Osteoblast (primary cell): ENCODE results near the gene DCAF11. TPM values are rescaled to one million over a fixed set of nuclear protein-coding genes. Genes with fewer than 3 reads are reported as not detected.

ENCODE experiments used
- DNase-seq: peaks from one replicate; pipeline ENCODE4 v3.0.0; 2011; ENCODE audit warnings: low spot score, mixed read lengths; ENCODE audit not compliant: insufficient read length; ENCODE audit errors: missing footprints
- H2AFZ ChIP-seq: 2 replicates; pipeline ENCODE4 v1.6.0; 2011; ENCODE audit warnings: mild to moderate bottlenecking, low read length
- H3K27ac ChIP-seq: 2 replicates; pipeline ENCODE4 v1.5.1; 2011; ENCODE audit warnings: mild to moderate bottlenecking, low read depth, low read length, moderate library complexity
- H3K27me3 ChIP-seq: 2 replicates; pipeline ENCODE4 v1.6.0; 2012; ENCODE audit warnings: mild to moderate bottlenecking, control low read depth, inconsistent platforms, low read length, moderate library complexity; ENCODE audit not compliant: insufficient read depth
- H3K36me3 ChIP-seq: 2 replicates; pipeline ENCODE4 v1.5.1; 2011; ENCODE audit warnings: mild to moderate bottlenecking, low read length, control low read depth, moderate library complexity; ENCODE audit not compliant: insufficient read depth
- H3K4me1 ChIP-seq: 2 replicates; pipeline ENCODE4 v1.5.1; 2011; ENCODE audit warnings: mild to moderate bottlenecking, low read length, control low read depth, moderate library complexity; ENCODE audit not compliant: insufficient read depth
- H3K4me2 ChIP-seq: 2 replicates; pipeline ENCODE4 v1.6.0; 2011; ENCODE audit warnings: mild to moderate bottlenecking, low read length; ENCODE audit not compliant: insufficient read depth
- H3K4me3 ChIP-seq: fragments of 200-600 bp; sonication (generic); 3 replicates; pipeline ENCODE4 v1.5.1; 2012; ENCODE audit warnings: mild to moderate bottlenecking, low read length, inconsistent platforms; ENCODE audit not compliant: insufficient read depth
- H3K79me2 ChIP-seq: 2 replicates; pipeline ENCODE4 v1.6.0; 2012; ENCODE audit warnings: mild to moderate bottlenecking, low read length, control low read depth, inconsistent platforms; ENCODE audit not compliant: insufficient read depth
- H3K9me3 ChIP-seq: 2 replicates; pipeline ENCODE4 v1.5.1; 2011; ENCODE audit warnings: low read depth, low read length, control low read depth
- H4K20me1 ChIP-seq: 2 replicates; pipeline ENCODE4 v1.6.0; 2012; ENCODE audit warnings: mild to moderate bottlenecking, low read length, control low read depth; ENCODE audit not compliant: insufficient read depth
- total RNA-seq: library from RNA; depleted of rRNA; stranded (reverse); fragments of >200 nt; gene quantifications from 2 replicates; pipeline ENCODE4 v1.2.3, GENCODE V29; 2012
- TF ChIP-seq, protein P1 (sequence below): IDR thresholded peaks from 2 replicates; pipeline ENCODE4 v1.5.1; 2011; ENCODE audit warnings: mild to moderate bottlenecking, low read depth, low read length, moderate library complexity; ENCODE audit errors: extremely low read depth

DCAF11 gene
- total RNA-seq, 1 donor = 84.7 TPM

DNA sequence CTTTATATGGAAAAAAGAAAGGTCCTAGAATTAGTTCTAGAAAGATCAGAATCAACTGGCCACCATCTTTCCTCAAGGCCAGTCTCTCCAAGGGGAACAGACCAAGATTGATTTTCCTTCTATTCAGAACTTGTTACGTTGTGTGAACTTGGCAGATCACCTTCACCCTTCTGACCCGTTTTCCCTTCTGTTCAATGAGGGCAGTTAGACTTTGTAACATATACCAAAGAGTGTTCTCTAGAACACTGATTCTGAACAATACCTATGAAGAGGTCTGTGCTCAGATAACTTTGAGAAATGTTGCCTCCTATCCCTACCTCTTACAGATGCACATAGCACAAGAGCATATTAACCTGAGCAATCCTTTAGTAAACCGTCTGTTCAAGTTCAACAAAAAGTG lies 31.1 kb upstream of the DCAF11 start:
- no peak for DNase-seq
- Histone ChIP-seq H4K20me1 (no peaks in the 10 kb centered on the region), H2AFZ (no peak overlapping the region), H3K27me3 (peaks cover 38% of the 10 kb centered on the region), H3K9me3 (no peaks in the 10 kb centered on the region), H3K4me2 (no peak overlapping the region), H3K4me3 (no peak overlapping the region), H3K79me2 (no peaks in the 10 kb centered on the region), H3K4me1 (peaks cover 5% of the 10 kb centered on the region), H3K36me3 (no peaks in the 10 kb centered on the region), H3K27ac (no peak overlapping the region)
- TF ChIP-seq, protein P1, sequence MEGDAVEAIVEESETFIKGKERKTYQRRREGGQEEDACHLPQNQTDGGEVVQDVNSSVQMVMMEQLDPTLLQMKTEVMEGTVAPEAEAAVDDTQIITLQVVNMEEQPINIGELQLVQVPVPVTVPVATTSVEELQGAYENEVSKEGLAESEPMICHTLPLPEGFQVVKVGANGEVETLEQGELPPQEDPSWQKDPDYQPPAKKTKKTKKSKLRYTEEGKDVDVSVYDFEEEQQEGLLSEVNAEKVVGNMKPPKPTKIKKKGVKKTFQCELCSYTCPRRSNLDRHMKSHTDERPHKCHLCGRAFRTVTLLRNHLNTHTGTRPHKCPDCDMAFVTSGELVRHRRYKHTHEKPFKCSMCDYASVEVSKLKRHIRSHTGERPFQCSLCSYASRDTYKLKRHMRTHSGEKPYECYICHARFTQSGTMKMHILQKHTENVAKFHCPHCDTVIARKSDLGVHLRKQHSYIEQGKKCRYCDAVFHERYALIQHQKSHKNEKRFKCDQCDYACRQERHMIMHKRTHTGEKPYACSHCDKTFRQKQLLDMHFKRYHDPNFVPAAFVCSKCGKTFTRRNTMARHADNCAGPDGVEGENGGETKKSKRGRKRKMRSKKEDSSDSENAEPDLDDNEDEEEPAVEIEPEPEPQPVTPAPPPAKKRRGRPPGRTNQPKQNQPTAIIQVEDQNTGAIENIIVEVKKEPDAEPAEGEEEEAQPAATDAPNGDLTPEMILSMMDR = no peak

DNA sequence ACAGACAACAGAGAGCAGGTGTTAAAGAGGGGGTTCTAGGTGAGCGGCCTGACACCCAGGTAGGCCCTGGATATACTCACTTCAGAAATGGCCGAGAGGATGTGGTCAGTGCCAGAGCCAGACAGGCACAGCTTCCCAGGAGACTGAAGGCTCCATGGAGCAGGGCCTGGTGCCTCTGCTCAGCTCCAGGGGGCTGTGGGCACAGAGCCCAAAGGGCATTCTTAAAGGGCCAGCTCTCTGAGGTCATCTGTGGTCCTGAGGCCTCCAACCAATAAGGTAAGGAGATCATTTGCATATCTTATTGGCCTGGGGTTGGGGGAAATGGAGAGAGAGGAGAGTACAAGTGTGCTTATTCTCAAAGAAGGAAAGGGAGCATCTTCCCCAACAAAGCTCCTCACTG lies 30.1 kb upstream of the DCAF11 start:
- peak; percentile 31 for DNase-seq

DNA sequence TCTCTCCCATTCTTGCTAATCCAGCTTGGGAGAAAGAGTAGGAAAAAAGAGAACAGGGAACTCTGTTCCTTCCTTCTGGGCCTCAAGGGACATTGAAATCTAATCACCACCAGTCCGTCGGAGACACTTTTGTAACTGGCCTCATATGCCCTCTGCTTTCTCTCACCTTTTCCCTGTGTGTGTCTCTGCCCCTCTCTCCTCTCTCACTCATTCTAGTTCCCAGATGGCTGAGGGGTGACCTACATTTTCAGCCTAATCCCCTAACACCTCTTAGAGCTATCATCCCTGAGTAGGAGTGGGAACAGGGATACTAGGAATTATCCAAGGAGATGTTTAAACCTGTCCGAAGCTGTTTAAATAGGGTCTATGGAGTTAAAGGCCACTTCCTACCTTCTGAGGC lies 29.4 kb upstream of the DCAF11 start:
- peaks cover 28% of the 10 kb centered on the region for H3K27me3 ChIP-seq
- no peak overlapping the region for H3K4me3 ChIP-seq
- peak; percentile 71 for DNase-seq
- no peak overlapping the region for H3K27ac ChIP-seq
- peaks cover 5% of the 10 kb centered on the region for H3K4me1 ChIP-seq
- H3K79me2 ChIP-seq = no peaks in the 10 kb centered on the region
- no peaks in the 10 kb centered on the region for H3K9me3 ChIP-seq
- H3K4me2 ChIP-seq = no peak overlapping the region
- H2AFZ ChIP-seq = no peak overlapping the region
- TF ChIP-seq, protein P1 = no peak
- H3K36me3 ChIP-seq = no peaks in the 10 kb centered on the region
- no peaks in the 10 kb centered on the region for H4K20me1 ChIP-seq

More for the DNA sequence above, 30.1 kb upstream of the DCAF11 start:
- H4K20me1 ChIP-seq = no peaks in the 10 kb centered on the region
- no peaks in the 10 kb centered on the region for H3K9me3 ChIP-seq
- peaks cover 34% of the 10 kb centered on the region for H3K27me3 ChIP-seq
- no peak overlapping the region for H3K27ac ChIP-seq
- H3K4me2 ChIP-seq = no peak overlapping the region
- no peaks in the 10 kb centered on the region for H3K36me3 ChIP-seq
- TF ChIP-seq, protein P1 = no peak
- no peaks in the 10 kb centered on the region for H3K79me2 ChIP-seq
- no peak overlapping the region for H3K4me3 ChIP-seq
- peaks cover 5% of the 10 kb centered on the region for H3K4me1 ChIP-seq
- no peak overlapping the region for H2AFZ ChIP-seq

DNA sequence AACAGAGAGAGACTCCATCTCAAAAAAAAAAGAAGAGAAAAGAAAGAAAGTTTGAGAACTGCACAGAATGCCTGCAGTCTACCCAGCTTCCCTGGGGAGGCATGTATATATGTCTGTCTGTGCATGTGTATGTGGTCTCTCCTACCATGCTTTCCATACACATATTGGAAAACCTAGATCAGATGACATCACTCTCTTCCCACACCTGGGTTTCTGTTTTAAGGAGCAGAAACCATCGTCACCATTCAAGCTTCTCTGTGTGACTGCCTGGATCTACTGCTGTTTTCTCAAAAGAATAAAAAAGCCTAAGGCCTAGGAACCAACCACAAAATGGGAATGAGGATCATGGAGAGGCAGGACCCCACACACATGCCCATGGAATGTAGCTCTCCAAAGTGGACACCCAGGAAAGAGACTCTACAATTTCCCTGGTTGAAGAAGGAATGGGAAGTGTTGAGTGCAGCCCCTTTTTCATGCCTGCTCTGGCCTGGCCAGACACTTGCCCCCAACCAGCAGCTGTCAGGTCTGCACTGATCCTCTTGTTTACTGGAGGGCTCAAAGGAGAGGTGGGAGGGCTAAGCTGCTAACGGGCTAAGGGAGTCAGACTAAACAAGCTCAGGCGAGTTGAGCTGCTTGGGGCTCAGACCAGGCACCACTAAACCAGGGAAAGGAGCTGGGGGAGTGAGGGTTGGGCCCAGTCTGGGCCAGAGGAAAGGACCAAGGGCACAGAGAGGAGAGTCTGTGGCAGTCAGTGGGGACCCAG lies 28.2 kb upstream of the DCAF11 start:
- TF ChIP-seq, protein P1 = no peak
- H3K4me1 ChIP-seq = no peaks in the 10 kb centered on the region
- no peaks in the 10 kb centered on the region for H3K36me3 ChIP-seq
- no peak overlapping the region for H3K4me3 ChIP-seq
- H3K9me3 ChIP-seq = no peaks in the 10 kb centered on the region
- H3K4me2 ChIP-seq = no peak overlapping the region
- no peak for DNase-seq
- H2AFZ ChIP-seq = no peak overlapping the region
- H3K27me3 ChIP-seq = peaks cover 19% of the 10 kb centered on the region
- no peaks in the 10 kb centered on the region for H3K79me2 ChIP-seq
- H3K27ac ChIP-seq = no peak overlapping the region
- H4K20me1 ChIP-seq = no peaks in the 10 kb centered on the region
